Measurements from ENCODE around the gene PLEKHG4.

- no peak for TF ChIP-seq FOXM1 (IDR thresholded peaks at IDR 0.05; ENCODE audit: low read depth)
- no peak for TF ChIP-seq FOXM1 (CRISPR knock-in tag; IDR thresholded peaks at IDR 0.05; ENCODE audit: low read depth)
- TF ChIP-seq ZFP36 (IDR thresholded peaks at IDR 0.05; ENCODE audit: low read depth, low read length, partially characterized antibody), result no peak
- no peak for TF ChIP-seq POLR2A (conservative IDR thresholded peaks at IDR 0.05)
- no peak for TF ChIP-seq CTCF (IDR thresholded peaks at IDR 0.05 in 2 of 3, conservative IDR thresholded peaks at IDR 0.05 in 1 of 3; ENCODE audit: insufficient read depth in 2 of 3, low read depth in 1 of 3, low read length in 3 of 3)
- no peak for TF ChIP-seq RNF219 (CRISPR knock-in tag; IDR thresholded peaks at IDR 0.05)
- TF ChIP-seq SAP30 (IDR thresholded peaks at IDR 0.05; ENCODE audit: borderline replicate concordance, insufficient read depth, low read depth, low read length, poor library complexity, severe bottlenecking), result no peak
- no peak for TF ChIP-seq RBBP5 (IDR thresholded peaks at IDR 0.05; ENCODE audit: borderline replicate concordance, insufficient read depth, low read length, poor library complexity, severe bottlenecking)
- no peak for TF ChIP-seq BCLAF1 (IDR thresholded peaks at IDR 0.05; ENCODE audit: borderline replicate concordance in 1 of 2, control insufficient read depth in 1 of 2, low read depth in 2 of 2, low read length in 1 of 2)
Measured at GRCh38 chr16:67248073-67248400, 31.3 kb upstream of the PLEKHG4 start.
